HG02571 (cell line): ENCODE measurements around the gene SELE.
"Not testable (repeated sequence)": the region's sequence is repeated elsewhere in the genome, so short reads cannot be mapped to it uniquely, and the experiment has no call there.

Experiments used
- ATAC-seq: cut with Tn5 transposase; IDR thresholded peaks from one replicate; pipeline ENCODE4 v1.9.1; 2021; ENCODE audit warnings: mild to moderate bottlenecking, moderate library complexity; ENCODE audit not compliant: unreplicated experiment

Gene SELE

GRCh38 chr1:169689395-169689794 lies 44.5 kb downstream of the SELE start:
- ATAC-seq, result no peak

DNA sequence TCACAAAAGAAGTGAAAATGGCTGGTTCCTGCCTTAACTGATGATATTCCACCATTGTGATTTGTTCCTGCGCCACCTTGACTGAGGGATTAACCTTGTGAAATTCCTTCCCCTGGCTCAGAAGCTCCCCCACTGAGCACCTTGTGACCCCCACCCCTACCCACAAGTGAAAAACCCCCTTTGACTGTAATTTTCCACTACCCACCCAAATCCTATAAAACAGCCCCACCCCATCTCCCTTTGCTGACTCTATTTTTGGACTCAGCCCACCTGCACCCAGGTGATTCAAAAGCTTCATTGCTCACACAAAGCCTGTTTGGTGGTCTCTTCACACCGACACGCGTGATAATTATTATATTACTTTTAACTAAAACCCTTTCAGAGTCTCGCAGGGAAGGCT lies 45.5 kb downstream of the SELE start:
- ATAC-seq, result not testable (repeated sequence)

DNA sequence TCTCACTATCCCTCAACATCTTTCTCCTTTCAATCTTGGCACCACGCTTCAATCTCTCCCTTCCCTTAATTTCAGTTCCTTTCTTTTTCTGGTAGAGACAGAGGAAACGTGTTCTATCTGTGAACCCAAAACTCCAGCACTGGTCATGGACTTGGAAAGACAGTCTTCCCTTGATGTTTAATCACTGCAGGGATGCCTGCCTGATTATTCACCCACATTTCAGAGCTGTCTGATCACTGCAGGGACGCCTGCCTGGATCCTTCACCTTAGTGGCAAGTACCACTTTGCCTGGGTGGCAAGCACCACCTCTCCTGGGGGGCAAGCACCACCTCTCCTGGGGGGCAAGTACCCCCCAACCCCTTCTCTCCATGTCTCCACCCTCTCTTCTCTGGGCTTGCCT lies 50.2 kb downstream of the SELE start:
- no peak for ATAC-seq

- not testable (repeated sequence) for ATAC-seq
These were observed 50.7 kb downstream of the SELE start for GRCh38 chr1:169683168-169683567.

- no peak for ATAC-seq
These were observed 51.8 kb downstream of the SELE start for GRCh38 chr1:169682071-169682470.

DNA sequence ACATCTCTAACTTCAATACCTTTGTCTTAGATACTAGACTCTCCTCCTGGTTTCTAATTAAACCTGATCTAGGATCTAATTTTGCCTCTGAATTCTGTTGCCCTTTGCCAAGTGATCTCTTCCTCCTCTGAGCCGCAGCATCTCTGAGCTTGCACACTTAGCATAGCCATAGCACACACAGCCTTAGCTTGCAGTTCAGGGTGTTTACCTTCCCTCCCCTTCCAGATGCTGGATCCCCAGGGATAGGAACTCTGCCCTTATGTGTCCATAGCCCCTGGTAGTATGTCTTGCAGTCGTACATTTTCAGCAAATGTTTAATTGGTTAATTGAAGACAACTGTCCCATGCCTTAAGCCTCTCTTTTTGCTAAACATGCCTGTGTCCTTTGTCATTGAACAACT lies 52.7 kb downstream of the SELE start:
- peak; percentile 21 for ATAC-seq

DNA sequence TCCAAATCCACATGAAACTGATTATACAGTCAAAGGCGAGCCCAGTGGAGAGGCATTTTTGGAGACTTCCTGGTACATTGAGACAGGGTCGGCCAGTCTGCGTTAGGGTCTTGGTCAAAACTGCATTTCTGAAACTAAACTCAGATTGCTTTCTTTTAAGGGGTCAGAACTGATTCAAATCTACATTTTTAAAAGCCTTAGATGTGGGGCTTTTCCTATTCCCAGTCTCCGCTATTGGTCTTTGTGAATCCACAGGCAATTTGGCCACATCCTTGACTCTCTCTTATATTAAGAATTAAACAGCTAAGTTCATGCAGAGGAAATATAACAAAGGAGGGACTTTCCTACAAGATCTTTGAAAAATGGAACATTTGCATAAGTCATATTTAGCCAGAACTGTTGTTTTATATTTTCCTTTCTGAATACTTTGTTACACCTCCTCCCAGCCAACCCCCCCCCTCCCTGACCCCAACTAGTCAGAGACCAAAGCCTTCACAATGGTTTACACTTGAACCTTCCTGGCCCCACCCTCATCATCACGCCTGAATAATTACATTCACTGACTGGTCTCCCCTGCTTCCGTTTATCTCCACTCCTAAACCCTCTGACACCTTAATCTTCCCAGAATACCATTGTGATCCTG lies 53.4 kb downstream of the SELE start:
- peak; percentile 72 for ATAC-seq

- no peak for ATAC-seq
These were observed 54.2 kb downstream of the SELE start for GRCh38 chr1:169679692-169680091.

GRCh38 chr1:169676001-169676400 lies 57.9 kb downstream of the SELE start:
- ATAC-seq, result no peak
